ENCODE measurements around the gene ZNF800.

DNA sequence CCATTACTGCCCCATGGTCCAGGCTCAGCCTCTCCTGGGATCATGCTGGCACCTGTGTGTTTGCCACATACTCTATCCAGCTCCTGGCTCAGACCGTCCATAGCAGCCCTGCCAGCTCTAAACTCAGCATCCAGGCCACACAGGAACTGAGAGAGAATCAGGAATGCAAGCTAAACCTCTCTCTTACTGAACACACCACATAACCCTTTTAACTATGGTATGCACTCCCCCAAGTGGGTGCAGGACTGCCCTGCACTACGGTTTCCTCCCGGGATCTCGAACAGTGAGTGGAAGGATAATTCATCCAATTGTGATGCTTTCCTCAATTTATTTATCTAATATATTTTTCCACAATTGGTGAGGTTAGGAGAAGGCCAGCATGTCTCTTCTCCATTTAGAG lies 17.1 kb upstream of the ZNF800 start:
- TF ChIP-seq ZFX (IDR thresholded peaks at IDR 0.05), result no peak
- TF ChIP-seq, protein P1, sequence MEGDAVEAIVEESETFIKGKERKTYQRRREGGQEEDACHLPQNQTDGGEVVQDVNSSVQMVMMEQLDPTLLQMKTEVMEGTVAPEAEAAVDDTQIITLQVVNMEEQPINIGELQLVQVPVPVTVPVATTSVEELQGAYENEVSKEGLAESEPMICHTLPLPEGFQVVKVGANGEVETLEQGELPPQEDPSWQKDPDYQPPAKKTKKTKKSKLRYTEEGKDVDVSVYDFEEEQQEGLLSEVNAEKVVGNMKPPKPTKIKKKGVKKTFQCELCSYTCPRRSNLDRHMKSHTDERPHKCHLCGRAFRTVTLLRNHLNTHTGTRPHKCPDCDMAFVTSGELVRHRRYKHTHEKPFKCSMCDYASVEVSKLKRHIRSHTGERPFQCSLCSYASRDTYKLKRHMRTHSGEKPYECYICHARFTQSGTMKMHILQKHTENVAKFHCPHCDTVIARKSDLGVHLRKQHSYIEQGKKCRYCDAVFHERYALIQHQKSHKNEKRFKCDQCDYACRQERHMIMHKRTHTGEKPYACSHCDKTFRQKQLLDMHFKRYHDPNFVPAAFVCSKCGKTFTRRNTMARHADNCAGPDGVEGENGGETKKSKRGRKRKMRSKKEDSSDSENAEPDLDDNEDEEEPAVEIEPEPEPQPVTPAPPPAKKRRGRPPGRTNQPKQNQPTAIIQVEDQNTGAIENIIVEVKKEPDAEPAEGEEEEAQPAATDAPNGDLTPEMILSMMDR (conservative IDR thresholded peaks at IDR 0.05), result no peak

Data from C4-2B (cell line).